Bronchial epithelial cell (primary cell): ENCODE measurements around the gene MGA. TPM values are rescaled to one million over a fixed set of nuclear protein-coding genes. Genes with fewer than 3 reads are reported as not detected.

Source experiments
- DNase-seq: peaks from one replicate; pipeline ENCODE4 v3.0.0-alpha.2; 2010; ENCODE audit warnings: low read depth
- FAIRE-seq: peaks from 2 replicates; lab custom pipeline; 2011; peaks lifted over from hg19 to GRCh38; lab: Jason Lieb, UNC
- H3K27me3 ChIP-seq: 2 replicates; pipeline ENCODE4 v1.5.1; 2011; ENCODE audit warnings: low read length; ENCODE audit not compliant: control insufficient read depth, insufficient read depth
- H3K36me3 ChIP-seq: 2 replicates; pipeline ENCODE4 v1.5.1; 2011; ENCODE audit warnings: low read length; ENCODE audit not compliant: control insufficient read depth, insufficient read depth
- H3K4me3 ChIP-seq: 2 replicates; pipeline ENCODE4 v1.5.1; 2011; ENCODE audit warnings: mild to moderate bottlenecking, low read depth, low read length, control low read depth
- total RNA-seq: library from RNA; depleted of rRNA; stranded (reverse); fragments of >200 nt; gene quantifications from 2 replicates; pipeline ENCODE4 v1.2.1, GENCODE V29; 2014
- TF ChIP-seq, protein P1 (sequence below): IDR thresholded peaks from 2 replicates; pipeline ENCODE4 v1.5.1; 2011; ENCODE audit warnings: mild to moderate bottlenecking, moderate library complexity, low read length, control low read depth, inconsistent platforms; ENCODE audit not compliant: insufficient read depth, severe bottlenecking

Gene MGA
- total RNA-seq, 1 donor from 2014 or later = 24.0 TPM

DNA sequence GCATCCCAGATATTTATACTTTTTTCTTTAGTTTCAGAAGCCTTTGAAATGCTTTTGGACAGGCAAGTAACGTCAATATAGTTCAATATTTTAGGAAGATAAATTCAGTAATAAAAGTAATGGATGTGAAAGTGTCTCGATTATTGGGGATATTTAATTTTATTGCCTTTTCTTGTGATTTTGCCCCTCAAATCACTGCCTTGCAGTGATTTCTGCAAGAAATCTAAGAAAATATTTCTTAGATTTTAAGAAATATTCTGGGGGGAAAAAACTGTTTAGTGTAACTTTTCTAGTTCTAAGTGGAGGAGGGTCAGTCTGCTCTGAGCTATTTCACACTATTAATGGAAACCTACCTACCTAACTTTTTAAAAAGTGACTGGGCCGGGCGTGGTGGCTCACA is 33.6 kb downstream of the MGA start:
- H3K4me3 ChIP-seq = no peak overlapping the region
- no peak for FAIRE-seq
- DNase-seq = no peak
- H3K27me3 ChIP-seq = no peaks in the 10 kb centered on the region
- H3K36me3 ChIP-seq = no peaks in the 10 kb centered on the region
- TF ChIP-seq, protein P1, sequence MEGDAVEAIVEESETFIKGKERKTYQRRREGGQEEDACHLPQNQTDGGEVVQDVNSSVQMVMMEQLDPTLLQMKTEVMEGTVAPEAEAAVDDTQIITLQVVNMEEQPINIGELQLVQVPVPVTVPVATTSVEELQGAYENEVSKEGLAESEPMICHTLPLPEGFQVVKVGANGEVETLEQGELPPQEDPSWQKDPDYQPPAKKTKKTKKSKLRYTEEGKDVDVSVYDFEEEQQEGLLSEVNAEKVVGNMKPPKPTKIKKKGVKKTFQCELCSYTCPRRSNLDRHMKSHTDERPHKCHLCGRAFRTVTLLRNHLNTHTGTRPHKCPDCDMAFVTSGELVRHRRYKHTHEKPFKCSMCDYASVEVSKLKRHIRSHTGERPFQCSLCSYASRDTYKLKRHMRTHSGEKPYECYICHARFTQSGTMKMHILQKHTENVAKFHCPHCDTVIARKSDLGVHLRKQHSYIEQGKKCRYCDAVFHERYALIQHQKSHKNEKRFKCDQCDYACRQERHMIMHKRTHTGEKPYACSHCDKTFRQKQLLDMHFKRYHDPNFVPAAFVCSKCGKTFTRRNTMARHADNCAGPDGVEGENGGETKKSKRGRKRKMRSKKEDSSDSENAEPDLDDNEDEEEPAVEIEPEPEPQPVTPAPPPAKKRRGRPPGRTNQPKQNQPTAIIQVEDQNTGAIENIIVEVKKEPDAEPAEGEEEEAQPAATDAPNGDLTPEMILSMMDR = no peak

GRCh38 chr15:41695750-41696436 is 35.7 kb downstream of the MGA start:
- FAIRE-seq = no peak
- Histone ChIP-seq H3K4me3 (no peak overlapping the region), H3K27me3 (no peaks in the 10 kb centered on the region), H3K36me3 (no peaks in the 10 kb centered on the region)
- TF ChIP-seq, protein P1 = no peak
- DNase-seq = peak; percentile 17

GRCh38 chr15:41698779-41699178 is 38.6 kb downstream of the MGA start:
- peaks cover 2% of the 10 kb centered on the region for H3K36me3 ChIP-seq
- FAIRE-seq = no peak
- no peaks in the 10 kb centered on the region for H3K27me3 ChIP-seq
- DNase-seq = no peak
- TF ChIP-seq, protein P1 = no peak
- H3K4me3 ChIP-seq = no peak overlapping the region

DNA sequence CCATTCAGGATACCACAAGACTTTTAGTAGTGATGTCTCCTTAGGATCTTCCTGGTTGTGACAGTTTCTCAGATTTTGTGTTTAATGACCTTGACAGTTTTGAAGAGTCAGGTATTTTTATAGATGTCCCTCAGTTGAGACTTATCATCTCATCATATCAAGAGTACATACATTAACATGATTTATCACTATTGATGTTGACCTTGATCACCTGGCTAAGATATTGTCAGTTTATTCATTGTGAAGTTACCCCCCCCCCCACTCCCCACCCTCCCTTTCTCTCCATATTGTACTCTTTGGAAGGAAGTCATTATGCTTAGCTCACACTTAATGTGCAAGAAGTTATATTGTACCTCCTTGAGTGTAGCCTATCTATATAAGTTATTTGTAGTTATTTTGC is 42.9 kb downstream of the MGA start:
- DNase-seq (no peak), FAIRE-seq (no peak)
- Histone ChIP-seq H3K36me3 (peaks cover 2% of the 10 kb centered on the region), H3K27me3 (no peaks in the 10 kb centered on the region), H3K4me3 (no peak overlapping the region)
- TF ChIP-seq, protein P1 = no peak

DNA sequence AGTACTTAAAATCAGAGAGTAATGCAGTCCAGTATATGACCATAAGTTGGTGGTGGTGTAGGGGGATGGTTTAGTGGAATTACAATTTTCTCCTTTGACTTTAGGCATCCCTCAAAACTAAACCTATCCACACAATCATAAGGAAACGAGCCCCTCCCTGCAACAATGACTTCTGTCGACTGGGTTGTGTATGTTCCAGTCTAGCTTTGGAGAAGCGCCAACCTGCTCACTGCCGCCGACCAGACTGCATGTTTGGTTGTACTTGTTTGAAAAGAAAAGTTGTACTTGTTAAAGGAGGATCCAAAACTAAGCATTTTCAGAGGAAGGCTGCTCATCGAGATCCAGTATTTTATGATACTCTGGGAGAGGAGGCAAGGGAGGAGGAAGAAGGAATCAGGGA is 52.8 kb downstream of the MGA start:
- no peak overlapping the region for H3K4me3 ChIP-seq
- TF ChIP-seq, protein P1 = no peak
- FAIRE-seq = no peak
- H3K36me3 ChIP-seq = peaks cover 7% of the 10 kb centered on the region
- DNase-seq = no peak
- no peaks in the 10 kb centered on the region for H3K27me3 ChIP-seq

DNA sequence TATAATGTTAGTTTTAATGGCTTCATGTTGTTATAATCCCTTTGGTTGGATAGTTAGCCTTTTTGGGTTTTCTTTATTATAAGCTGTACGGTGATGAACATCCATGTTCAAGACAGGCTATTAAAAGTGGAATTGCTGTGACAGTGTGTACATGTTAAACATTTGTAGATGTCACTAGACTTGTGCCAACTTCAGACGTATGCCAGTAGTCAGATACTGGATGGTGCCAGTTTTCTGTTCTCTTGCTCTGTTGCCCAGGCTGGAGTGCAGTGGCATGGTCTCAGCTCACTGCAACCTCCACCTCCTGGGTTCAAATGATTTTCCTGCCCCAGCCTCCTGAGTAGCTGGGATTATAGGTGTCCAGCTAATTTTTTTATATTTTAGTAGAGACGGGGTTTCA is 54.1 kb downstream of the MGA start:
- no peak for FAIRE-seq
- TF ChIP-seq, protein P1 = no peak

More for the DNA sequence above, 54.1 kb downstream of the MGA start:
- DNase-seq = no peak
- H3K27me3 ChIP-seq = no peaks in the 10 kb centered on the region
- no peak overlapping the region for H3K4me3 ChIP-seq
- H3K36me3 ChIP-seq = peaks cover 6% of the 10 kb centered on the region
